HCT116 (cell line): Measurements from ENCODE around the gene ACTN4.

Experiments used
- CEBPB ChIP-seq: IDR thresholded peaks from 2 replicates; pipeline ENCODE4 v1.6.1; 2012; ENCODE audit warnings: low read depth
- EGR1 ChIP-seq: IDR thresholded peaks from 2 replicates; pipeline ENCODE4 v1.6.1; 2012; ENCODE audit warnings: low read depth
- EZH2 ChIP-seq: fragments of 200-600 bp; sonication (generic); IDR thresholded peaks from 2 replicates; pipeline ENCODE4 v1.6.1; 2017; ENCODE audit warnings: antibody characterized with exemption, mixed run types
- FOSL1 ChIP-seq: IDR thresholded peaks from 2 replicates; pipeline ENCODE4 v1.6.1; 2012; ENCODE audit warnings: low read depth
- JUND ChIP-seq: IDR thresholded peaks from 2 replicates; pipeline ENCODE4 v1.6.1; 2012
- POLR2A ChIP-seq: IDR thresholded peaks from 2 replicates; pipeline ENCODE4 v1.7.0; 2011; ENCODE audit warnings: borderline replicate concordance; ENCODE audit not compliant: insufficient read depth, insufficient read length; ENCODE audit errors: extremely low read depth
- YY1 ChIP-seq: IDR thresholded peaks from 2 replicates; pipeline ENCODE4 v1.6.1; 2011; ENCODE audit warnings: low read length, low read depth, moderate library complexity, mild to moderate bottlenecking; ENCODE audit not compliant: insufficient replicate concordance; ENCODE audit errors: extremely low read depth
- ZFX ChIP-seq: fragments of 450-650 bp; IDR thresholded peaks from 2 replicates; pipeline ENCODE4 v1.6.1; 2017
- ZNF274 ChIP-seq: fragments of 200-500 bp; sonication (Bioruptor generic); IDR thresholded peaks from 2 replicates; pipeline ENCODE4 v1.6.1; 2014; ENCODE audit warnings: mild to moderate bottlenecking, low read depth, low read length, inconsistent platforms
- TF ChIP-seq, protein P1 (sequence below), 3 experiments: fragments of 200-600 bp in 1 of 3; sonication (generic) in 1 of 3; IDR thresholded peaks in 2 of 3; conservative IDR thresholded peaks in 1 of 3; 2 replicates each; pipeline ENCODE4 v1.5.1; 2012 to 2017; ENCODE audit warnings: low read depth in 2 of 3, low read length in 2 of 3, antibody characterized with exemption in 1 of 3, borderline replicate concordance in 1 of 3, control low read depth in 1 of 3, mild to moderate bottlenecking in 1 of 3, mixed read lengths in 1 of 3, mixed run types in 1 of 3, moderate library complexity in 1 of 3; ENCODE audit not compliant: insufficient read depth in 1 of 3
- TF ChIP-seq, protein P2 (sequence below): IDR thresholded peaks from 2 replicates; pipeline ENCODE4 v1.6.1; 2011; ENCODE audit warnings: mild to moderate bottlenecking, low read length, moderate library complexity; ENCODE audit not compliant: insufficient replicate concordance; ENCODE audit errors: extremely low read depth
- TF ChIP-seq, protein P3 (sequence below): IDR thresholded peaks from 2 replicates; pipeline ENCODE4 v1.6.1; 2012; ENCODE audit warnings: low read depth
- TF ChIP-seq, protein P4 (sequence below): IDR thresholded peaks from 2 replicates; pipeline ENCODE4 v1.6.1; 2012

DNA sequence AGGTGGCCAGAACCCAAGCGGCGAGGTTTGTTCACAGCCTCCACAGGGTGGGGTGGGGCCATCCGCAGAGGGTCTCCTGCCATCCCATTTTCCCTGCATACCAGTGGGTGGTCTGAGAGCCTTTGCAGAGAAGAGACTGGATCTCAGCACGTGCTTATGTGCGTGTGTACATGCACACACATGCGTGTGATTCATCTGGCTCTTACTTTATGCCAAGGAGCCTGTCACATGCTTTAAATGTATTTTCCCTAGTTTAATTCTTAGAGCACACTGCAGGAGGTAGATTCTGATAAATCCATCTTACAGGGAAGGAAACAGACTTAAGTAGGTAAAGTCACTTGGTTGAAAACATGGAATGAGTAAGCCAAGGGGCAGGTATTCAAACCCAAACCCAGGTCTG, 49.7 kb downstream of the ACTN4 start:
- TF ChIP-seq CEBPB (no peak), EGR1 (no peak), EZH2 (no peak), FOSL1 (no peak), ZFX (no peak), YY1 (no peak), POLR2A (no peak), ZNF274 (no peak), JUND (no peak)
- TF ChIP-seq, protein P1, sequence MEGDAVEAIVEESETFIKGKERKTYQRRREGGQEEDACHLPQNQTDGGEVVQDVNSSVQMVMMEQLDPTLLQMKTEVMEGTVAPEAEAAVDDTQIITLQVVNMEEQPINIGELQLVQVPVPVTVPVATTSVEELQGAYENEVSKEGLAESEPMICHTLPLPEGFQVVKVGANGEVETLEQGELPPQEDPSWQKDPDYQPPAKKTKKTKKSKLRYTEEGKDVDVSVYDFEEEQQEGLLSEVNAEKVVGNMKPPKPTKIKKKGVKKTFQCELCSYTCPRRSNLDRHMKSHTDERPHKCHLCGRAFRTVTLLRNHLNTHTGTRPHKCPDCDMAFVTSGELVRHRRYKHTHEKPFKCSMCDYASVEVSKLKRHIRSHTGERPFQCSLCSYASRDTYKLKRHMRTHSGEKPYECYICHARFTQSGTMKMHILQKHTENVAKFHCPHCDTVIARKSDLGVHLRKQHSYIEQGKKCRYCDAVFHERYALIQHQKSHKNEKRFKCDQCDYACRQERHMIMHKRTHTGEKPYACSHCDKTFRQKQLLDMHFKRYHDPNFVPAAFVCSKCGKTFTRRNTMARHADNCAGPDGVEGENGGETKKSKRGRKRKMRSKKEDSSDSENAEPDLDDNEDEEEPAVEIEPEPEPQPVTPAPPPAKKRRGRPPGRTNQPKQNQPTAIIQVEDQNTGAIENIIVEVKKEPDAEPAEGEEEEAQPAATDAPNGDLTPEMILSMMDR (IDR thresholded peaks at IDR 0.05 in 2 of 3, conservative IDR thresholded peaks at IDR 0.05 in 1 of 3; ENCODE audit: borderline replicate concordance in 1 of 3, insufficient read depth in 1 of 3, low read depth in 2 of 3, low read length in 2 of 3): no peak
- TF ChIP-seq, protein P2, sequence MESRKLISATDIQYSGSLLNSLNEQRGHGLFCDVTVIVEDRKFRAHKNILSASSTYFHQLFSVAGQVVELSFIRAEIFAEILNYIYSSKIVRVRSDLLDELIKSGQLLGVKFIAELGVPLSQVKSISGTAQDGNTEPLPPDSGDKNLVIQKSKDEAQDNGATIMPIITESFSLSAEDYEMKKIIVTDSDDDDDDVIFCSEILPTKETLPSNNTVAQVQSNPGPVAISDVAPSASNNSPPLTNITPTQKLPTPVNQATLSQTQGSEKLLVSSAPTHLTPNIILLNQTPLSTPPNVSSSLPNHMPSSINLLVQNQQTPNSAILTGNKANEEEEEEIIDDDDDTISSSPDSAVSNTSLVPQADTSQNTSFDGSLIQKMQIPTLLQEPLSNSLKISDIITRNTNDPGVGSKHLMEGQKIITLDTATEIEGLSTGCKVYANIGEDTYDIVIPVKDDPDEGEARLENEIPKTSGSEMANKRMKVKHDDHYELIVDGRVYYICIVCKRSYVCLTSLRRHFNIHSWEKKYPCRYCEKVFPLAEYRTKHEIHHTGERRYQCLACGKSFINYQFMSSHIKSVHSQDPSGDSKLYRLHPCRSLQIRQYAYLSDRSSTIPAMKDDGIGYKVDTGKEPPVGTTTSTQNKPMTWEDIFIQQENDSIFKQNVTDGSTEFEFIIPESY: no peak
- TF ChIP-seq, protein P3, sequence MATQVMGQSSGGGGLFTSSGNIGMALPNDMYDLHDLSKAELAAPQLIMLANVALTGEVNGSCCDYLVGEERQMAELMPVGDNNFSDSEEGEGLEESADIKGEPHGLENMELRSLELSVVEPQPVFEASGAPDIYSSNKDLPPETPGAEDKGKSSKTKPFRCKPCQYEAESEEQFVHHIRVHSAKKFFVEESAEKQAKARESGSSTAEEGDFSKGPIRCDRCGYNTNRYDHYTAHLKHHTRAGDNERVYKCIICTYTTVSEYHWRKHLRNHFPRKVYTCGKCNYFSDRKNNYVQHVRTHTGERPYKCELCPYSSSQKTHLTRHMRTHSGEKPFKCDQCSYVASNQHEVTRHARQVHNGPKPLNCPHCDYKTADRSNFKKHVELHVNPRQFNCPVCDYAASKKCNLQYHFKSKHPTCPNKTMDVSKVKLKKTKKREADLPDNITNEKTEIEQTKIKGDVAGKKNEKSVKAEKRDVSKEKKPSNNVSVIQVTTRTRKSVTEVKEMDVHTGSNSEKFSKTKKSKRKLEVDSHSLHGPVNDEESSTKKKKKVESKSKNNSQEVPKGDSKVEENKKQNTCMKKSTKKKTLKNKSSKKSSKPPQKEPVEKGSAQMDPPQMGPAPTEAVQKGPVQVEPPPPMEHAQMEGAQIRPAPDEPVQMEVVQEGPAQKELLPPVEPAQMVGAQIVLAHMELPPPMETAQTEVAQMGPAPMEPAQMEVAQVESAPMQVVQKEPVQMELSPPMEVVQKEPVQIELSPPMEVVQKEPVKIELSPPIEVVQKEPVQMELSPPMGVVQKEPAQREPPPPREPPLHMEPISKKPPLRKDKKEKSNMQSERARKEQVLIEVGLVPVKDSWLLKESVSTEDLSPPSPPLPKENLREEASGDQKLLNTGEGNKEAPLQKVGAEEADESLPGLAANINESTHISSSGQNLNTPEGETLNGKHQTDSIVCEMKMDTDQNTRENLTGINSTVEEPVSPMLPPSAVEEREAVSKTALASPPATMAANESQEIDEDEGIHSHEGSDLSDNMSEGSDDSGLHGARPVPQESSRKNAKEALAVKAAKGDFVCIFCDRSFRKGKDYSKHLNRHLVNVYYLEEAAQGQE: no peak
- TF ChIP-seq, protein P4, sequence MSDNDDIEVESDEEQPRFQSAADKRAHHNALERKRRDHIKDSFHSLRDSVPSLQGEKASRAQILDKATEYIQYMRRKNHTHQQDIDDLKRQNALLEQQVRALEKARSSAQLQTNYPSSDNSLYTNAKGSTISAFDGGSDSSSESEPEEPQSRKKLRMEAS: no peak
